HEK293T (cell line): ENCODE data around the gene SMAD5.

ENCODE experiments used
- ARNT ChIP-seq: fragments of 450-650 bp; IDR thresholded peaks from 2 replicates; pipeline ENCODE4 v1.6.1; 2017; ENCODE audit warnings: mild to moderate bottlenecking
- BHLHE40 ChIP-seq: fragments of 450-650 bp; IDR thresholded peaks from 2 replicates; pipeline ENCODE4 v1.6.1; 2016; ENCODE audit warnings: mild to moderate bottlenecking, moderate library complexity, borderline replicate concordance
- ELF4 ChIP-seq: fragments of 450-650 bp; IDR thresholded peaks from 2 replicates; pipeline ENCODE4 v1.6.1; 2017; ENCODE audit warnings: antibody characterized with exemption
- FOXA1 ChIP-seq: fragments of 450-650 bp; IDR thresholded peaks from 2 replicates; pipeline ENCODE4 v1.6.1; 2016; ENCODE audit warnings: mild to moderate bottlenecking
- FOXM1 ChIP-seq: fragments of 450-650 bp; IDR thresholded peaks from 2 replicates; pipeline ENCODE4 v1.6.1; 2017; ENCODE audit warnings: mild to moderate bottlenecking, borderline replicate concordance
- HDGF ChIP-seq: fragments of 450-650 bp; IDR thresholded peaks from 2 replicates; pipeline ENCODE4 v1.6.1; 2017; ENCODE audit warnings: antibody characterized with exemption, borderline replicate concordance
- LEF1 ChIP-seq: fragments of 450-650 bp; IDR thresholded peaks from 2 replicates; pipeline ENCODE4 v1.6.1; 2017; ENCODE audit warnings: mild to moderate bottlenecking, borderline replicate concordance
- SP1 ChIP-seq: fragments of 450-650 bp; IDR thresholded peaks from 2 replicates; pipeline ENCODE4 v1.6.1; 2017
- SUZ12 ChIP-seq: fragments of 450-650 bp; IDR thresholded peaks from 2 replicates; pipeline ENCODE4 v1.6.1; 2016; ENCODE audit warnings: mild to moderate bottlenecking
- ZNF384 ChIP-seq: fragments of 450-650 bp; IDR thresholded peaks from 2 replicates; pipeline ENCODE4 v1.6.1; 2016
- TF ChIP-seq, protein P1 (sequence below): fragments of 450-650 bp; IDR thresholded peaks from 2 replicates; pipeline ENCODE4 v1.6.1; 2016

GRCh38 chr5:136133922-136134379 is 1.3 kb downstream of the SMAD5 start:
- TF ChIP-seq ARNT (no peak), HDGF (no peak), ZNF384 (no peak), SP1 (no peak), BHLHE40 (no peak), ELF4 (no peak), SUZ12 (no peak), FOXM1 (no peak), LEF1 (no peak), FOXA1 (no peak)
- TF ChIP-seq, protein P1, sequence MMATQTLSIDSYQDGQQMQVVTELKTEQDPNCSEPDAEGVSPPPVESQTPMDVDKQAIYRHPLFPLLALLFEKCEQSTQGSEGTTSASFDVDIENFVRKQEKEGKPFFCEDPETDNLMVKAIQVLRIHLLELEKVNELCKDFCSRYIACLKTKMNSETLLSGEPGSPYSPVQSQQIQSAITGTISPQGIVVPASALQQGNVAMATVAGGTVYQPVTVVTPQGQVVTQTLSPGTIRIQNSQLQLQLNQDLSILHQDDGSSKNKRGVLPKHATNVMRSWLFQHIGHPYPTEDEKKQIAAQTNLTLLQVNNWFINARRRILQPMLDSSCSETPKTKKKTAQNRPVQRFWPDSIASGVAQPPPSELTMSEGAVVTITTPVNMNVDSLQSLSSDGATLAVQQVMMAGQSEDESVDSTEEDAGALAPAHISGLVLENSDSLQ: no peak
